Dermis microvascular lymphatic vessel endothelial cell (primary cell): ENCODE data around the gene SLC24A3. TPM values are rescaled to one million over a fixed set of nuclear protein-coding genes. Genes with fewer than 3 reads are reported as not detected.

Experiments used
- DNase-seq, 2 donors: peaks; one replicate each; pipeline versions ENCODE4 v3.0.0 to v3.0.0-alpha.2; 2010; ENCODE audit warnings: low read depth in 2 of 2
- total RNA-seq: library from RNA; depleted of rRNA; stranded (reverse); fragments of >200 nt; gene quantifications from 2 replicates; pipeline ENCODE4 v1.2.1, GENCODE V29; 2014

SLC24A3 gene
- total RNA-seq, 1 donor from 2014 or later = under 0.01 TPM

GRCh38 chr20:19382386-19383340, 170.2 kb downstream of the SLC24A3 start:
- no peak for DNase-seq

- no peak for DNase-seq
Measured at GRCh38 chr20:19384940-19385339, 172.5 kb downstream of the SLC24A3 start.

DNA sequence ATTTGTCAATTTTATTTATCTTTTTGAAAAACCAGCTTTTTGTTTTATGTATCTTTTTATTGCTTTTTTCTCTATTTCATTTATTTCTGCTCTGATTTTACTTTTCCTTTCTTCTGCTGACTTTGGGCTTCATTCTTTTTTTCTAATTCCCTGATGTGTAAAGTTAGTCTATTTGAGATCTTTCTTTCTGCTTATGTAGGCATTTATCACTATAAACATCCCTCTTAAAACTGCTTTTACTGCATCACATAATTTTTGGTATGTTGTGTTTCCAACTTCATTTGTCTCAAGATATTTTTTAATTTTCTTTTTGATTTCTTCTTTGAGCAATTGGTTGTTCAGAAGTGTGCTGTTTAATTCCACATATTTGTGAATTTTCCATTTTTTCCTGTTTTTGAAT, 174.8 kb downstream of the SLC24A3 start:
- DNase-seq = no peak

DNA sequence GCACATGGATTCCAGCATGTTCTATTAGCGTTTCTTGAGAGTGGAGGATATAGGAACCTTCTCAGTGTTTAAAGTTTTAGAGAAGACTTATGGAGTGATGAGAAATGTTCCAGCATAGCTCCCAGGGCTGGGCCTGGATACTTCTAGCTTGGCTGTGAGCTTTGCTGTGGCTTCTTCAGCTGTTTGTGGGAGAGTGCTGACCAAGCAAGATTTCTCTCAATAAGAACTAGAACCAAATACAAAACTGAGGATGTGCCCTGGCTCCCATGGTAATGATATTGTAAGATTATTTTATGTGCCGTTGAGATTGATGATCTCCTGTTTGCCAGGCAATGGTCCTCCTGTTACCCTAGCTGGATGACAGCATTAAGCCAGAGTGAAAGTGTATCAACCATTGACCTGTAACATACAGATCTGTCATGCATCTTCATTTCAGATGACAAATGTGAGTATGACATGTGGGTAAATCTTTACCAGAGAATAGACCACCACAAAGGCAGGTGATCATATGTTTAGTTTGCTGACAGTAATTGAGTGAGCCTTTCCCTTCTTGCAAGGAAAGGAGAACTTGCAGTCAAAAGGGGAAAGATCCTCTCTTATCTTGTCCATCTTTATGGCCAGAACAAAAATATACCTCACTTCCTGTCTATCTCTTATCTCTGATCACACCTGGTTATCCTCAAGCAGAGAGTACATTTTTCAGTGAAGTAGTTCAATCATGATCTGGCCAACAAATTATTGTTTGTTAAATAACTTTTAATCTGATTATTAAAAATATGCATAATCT, 180.1 kb downstream of the SLC24A3 start:
- DNase-seq = no peak

DNA sequence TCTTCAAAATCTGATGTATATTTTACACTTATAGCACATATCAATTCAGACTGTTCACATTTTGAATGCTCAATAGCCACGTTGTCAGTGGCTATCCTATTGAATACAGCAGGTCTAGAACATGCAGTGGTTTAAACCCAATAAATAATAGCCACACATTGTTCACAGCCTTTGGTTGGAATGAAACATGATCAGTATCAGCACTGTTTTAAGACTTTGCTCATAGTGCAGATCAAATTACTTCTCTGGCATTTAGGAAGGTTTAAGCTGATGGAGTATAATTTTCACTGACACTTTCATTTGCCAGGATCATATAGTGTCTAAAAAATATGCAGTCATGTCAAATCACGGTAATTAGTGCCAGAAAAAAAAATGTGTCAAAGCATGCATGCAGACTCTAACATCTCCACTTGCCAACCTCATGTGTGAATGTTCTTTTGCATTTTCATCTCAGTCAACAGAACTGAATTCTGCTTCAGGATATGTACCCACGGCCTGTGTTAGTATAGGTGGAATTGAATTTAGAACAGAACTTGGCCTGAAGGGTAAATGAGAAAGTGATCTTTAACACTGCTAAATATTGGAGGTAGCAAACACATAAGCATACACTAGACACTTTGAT, 184.1 kb downstream of the SLC24A3 start:
- DNase-seq = no peak

- DNase-seq = no peak
Measured at GRCh38 chr20:19397226-19397625, 184.8 kb downstream of the SLC24A3 start.

DNA sequence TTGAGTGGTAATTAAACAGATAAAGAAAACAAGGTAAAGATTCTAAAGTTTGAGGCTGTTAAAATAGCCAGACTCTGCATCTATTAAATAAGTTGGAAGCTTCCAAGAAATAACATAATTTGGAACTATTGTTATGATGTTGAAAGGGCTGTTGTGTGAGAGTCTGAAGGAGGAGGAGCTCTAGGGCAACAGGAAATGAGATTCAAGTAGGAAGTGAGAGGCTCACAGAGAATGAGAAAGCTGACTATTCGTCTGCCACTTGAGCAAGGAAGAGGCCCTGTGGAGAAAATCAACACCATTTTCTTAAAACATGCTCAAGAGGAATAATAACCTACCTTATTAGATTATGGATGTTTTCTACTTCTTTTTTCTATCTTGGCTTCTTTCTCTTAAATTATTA, 185.2 kb downstream of the SLC24A3 start:
- DNase-seq = no peak

GRCh38 chr20:19401096-19401495, 188.7 kb downstream of the SLC24A3 start:
- no peak for DNase-seq

DNA sequence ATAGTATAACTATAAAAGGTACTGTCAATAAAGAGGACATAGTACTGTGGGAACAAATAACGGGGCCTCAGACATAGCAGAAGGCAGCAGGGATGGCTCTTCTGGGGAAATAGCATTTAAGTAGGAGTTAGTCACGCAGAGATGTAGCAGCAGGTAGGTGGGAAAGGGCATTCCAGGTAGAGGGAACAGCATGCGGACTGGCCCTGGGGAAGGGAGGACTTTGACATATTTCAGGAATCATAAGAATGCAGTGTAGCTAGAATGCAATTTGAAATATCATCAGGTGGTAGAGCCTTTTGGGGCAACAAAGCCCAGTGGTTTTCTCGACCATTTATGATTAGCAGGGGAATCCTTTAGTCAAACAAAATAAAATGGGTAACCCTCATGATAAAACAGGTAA, 191.1 kb downstream of the SLC24A3 start:
- DNase-seq = no peak

DNA sequence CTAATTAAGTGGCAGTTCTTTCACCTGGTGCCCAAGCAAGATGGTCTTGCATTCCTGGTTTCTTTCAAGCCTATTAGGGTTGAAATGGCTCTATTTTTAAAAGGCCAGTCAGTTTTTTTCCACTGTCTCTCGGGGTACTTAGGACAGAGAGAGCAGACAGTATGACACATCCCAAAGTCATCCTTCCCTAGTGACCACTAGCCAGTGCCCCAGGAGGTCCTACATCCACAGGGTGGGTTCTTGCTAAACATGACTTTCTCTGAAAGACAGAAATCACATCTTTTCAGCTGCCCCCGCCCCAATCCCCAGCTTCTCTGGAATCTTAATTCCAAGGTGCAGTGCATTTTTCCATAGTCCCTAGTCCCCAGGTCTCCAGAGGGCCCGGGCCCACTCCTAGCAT, 192.4 kb downstream of the SLC24A3 start:
- DNase-seq = no peak

- no peak for DNase-seq
Measured at GRCh38 chr20:19405958-19406357, 193.5 kb downstream of the SLC24A3 start.

DNA sequence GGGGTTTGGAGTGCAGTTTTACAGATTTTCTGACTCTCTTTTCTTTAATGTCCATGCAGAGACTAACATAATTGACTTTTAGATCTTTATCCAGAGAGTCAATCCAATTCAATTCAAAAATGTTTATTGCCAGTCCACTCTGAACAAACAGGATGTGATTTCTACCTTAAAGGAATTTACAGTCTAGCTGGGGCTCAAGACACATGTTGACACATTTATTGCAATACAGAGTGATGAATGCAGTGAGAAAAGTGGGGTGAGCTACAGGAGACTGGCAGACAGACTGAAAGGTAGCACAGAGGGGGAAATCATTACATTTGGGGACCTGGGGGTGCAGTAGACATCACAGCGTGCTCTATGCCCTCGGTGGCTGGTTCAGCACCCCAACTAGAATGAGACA, 193.9 kb downstream of the SLC24A3 start:
- no peak for DNase-seq

DNA sequence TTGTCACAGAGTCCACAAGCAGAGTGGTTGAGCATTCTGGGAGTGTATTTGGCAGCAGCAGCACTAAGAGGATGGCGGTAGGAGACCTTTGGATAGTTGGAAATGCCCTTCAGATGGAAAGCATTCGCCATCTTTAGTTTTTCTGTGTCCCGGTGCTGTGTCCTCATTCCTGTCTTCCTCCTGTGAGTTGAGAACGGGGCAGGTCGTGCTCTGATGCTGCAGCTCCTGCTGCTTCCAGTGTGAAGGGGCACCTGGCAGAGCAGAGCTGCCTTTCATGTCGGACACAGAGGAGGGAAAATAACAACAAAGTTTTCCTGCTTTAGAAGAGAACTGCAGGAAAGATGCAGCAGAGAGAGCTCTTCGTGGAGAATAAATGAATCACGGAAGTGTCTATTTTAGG, 194.8 kb downstream of the SLC24A3 start:
- no peak for DNase-seq

DNA sequence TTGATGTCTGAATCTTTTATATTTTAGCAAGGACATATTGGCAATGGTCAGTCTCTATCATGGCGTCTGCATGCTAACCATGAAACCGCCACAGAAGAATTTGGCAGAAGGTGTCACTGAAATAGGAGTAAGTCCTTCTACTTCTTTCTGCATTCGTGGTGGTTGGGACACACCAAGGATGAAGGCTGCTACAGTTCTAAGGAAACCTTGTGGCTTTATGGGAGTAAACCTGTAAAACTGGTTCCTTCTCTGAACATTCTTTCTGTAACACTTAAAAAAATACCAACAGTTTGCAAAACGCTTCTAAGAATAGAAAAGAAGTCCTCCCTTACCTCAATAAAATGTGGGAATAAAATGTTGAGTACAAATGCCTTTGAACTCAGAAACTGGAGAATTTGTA, 195.3 kb downstream of the SLC24A3 start:
- DNase-seq = no peak

- DNase-seq = no peak
Measured at GRCh38 chr20:19408971-19409370, 196.5 kb downstream of the SLC24A3 start.

- no peak for DNase-seq
Measured at GRCh38 chr20:19411811-19412210, 199.4 kb downstream of the SLC24A3 start.

GRCh38 chr20:19412254-19412653, 199.8 kb downstream of the SLC24A3 start:
- DNase-seq = no peak

GRCh38 chr20:19414600-19414999, 202.2 kb downstream of the SLC24A3 start:
- no peak for DNase-seq

- DNase-seq = no peak
Measured at GRCh38 chr20:19415786-19416185, 203.3 kb downstream of the SLC24A3 start.

GRCh38 chr20:19416627-19417026, 204.2 kb downstream of the SLC24A3 start:
- DNase-seq = no peak

GRCh38 chr20:19419396-19419795, 207.0 kb downstream of the SLC24A3 start:
- DNase-seq = no peak
